GM12878 (cell line): ENCODE results near the gene STX16. TPM values are rescaled to one million over a fixed set of nuclear protein-coding genes. Genes with fewer than 3 reads are reported as not detected.

Experiments used
- ATAC-seq: fragments of 200-7000 bp; cut with Tn5 transposase; 3 replicates; pipeline ENCODE4 v1.9.1; 2020; ENCODE audit warnings: mild to moderate bottlenecking, moderate library complexity
- Bru-seq: library from RNA; stranded (reverse); fragments of 400-500 nt; gene quantifications from one replicate; lab custom pipeline; 2021; lab: Mats Ljungman, UMichigan
- BruChase-seq, 2 experiments: library from RNA; stranded (reverse); fragments of 400-500 nt; gene quantifications; one replicate each; lab custom pipeline; 2021; lab: Mats Ljungman, UMichigan
- BruUV-seq: library from RNA; stranded (reverse); fragments of 400-500 nt; replicated peaks from 2 replicates; lab custom pipeline; 2021; lab: Mats Ljungman, UMichigan
- CTCF ChIA-PET: fragments of 300-600 bp; sonication (Branson Sonifier 250); formaldehyde crosslinking; extraction: SDS; loops from one replicate; lab custom pipeline; 2021; ENCODE audit warnings: inconsistent platforms; lab: Yijun Ruan, JAX
- POLR2A ChIA-PET: fragments of 350-600 bp; formaldehyde crosslinking; extraction: SDS; loops from one replicate; lab custom pipeline; 2021; ENCODE audit warnings: inconsistent platforms; lab: Charles Lee
- RAD21 ChIA-PET: fragments of 300-600 bp; sonication (Branson Sonifier 250); formaldehyde crosslinking; loops from one replicate; lab custom pipeline; 2023; ENCODE audit warnings: antibody characterized with exemption; ENCODE audit not compliant: unreplicated experiment; lab: Charles Lee
- SMC1A ChIA-PET: fragments of 300-600 bp; sonication (Branson Sonifier 250); formaldehyde crosslinking; loops from one replicate; lab custom pipeline; 2023; ENCODE audit not compliant: unreplicated experiment, uncharacterized antibody; lab: Charles Lee
- DNase-seq: peaks from one replicate; pipeline ENCODE4 v3.0.0-alpha.2; 2011; ENCODE audit warnings: low read depth, low spot score
- FAIRE-seq: peaks from 3 replicates; lab custom pipeline; 2011; peaks lifted over from hg19 to GRCh38; lab: Jason Lieb, UNC
- H2AFZ ChIP-seq: 2 replicates; pipeline ENCODE4 v1.6.0; 2011; ENCODE audit warnings: low read depth, low read length, control low read depth; ENCODE audit not compliant: control insufficient read depth
- H3K27ac ChIP-seq: 2 replicates; pipeline ENCODE4 v1.5.1; 2011; ENCODE audit warnings: control low read depth; ENCODE audit not compliant: control insufficient read depth, insufficient read depth
- H3K27me3 ChIP-seq, 2 experiments: replicated peaks in 1 of 2; 2 replicates each; pipeline versions ENCODE4 v1.6.0 to v1.6.1; 2011; ENCODE audit warnings: low read length in 1 of 2; ENCODE audit not compliant: control insufficient read depth in 2 of 2, insufficient read depth in 2 of 2
- H3K36me3 ChIP-seq, 2 experiments: 2 replicates each; pipeline ENCODE4 v1.5.1; 2011; ENCODE audit warnings: low read length in 1 of 2; ENCODE audit not compliant: control insufficient read depth in 2 of 2, insufficient read depth in 2 of 2
- H3K4me1 ChIP-seq: 2 replicates; pipeline ENCODE4 v1.6.1; 2011; ENCODE audit warnings: mild to moderate bottlenecking, low read length, moderate library complexity, mixed read lengths; ENCODE audit not compliant: control insufficient read depth, insufficient read depth
- H3K4me2 ChIP-seq: 2 replicates; pipeline ENCODE4 v1.6.0; 2011; ENCODE audit warnings: control low read depth; ENCODE audit not compliant: control insufficient read depth, insufficient read depth
- H3K4me3 ChIP-seq: fragments of 200-600 bp; sonication (generic); 2 replicates; pipeline ENCODE4 v1.5.1; 2016
- H3K79me2 ChIP-seq: 2 replicates; pipeline ENCODE4 v1.6.0; 2011; ENCODE audit warnings: low read length; ENCODE audit not compliant: control insufficient read depth, insufficient read depth
- H3K9ac ChIP-seq: 2 replicates; pipeline ENCODE4 v1.8.0; 2011; ENCODE audit warnings: low read length, control low read depth, mixed read lengths; ENCODE audit not compliant: control insufficient read depth, insufficient read depth
- H3K9me3 ChIP-seq: replicated peaks from 3 replicates; pipeline ENCODE4 v1.5.1; 2011; ENCODE audit warnings: mild to moderate bottlenecking, low read length; ENCODE audit not compliant: control insufficient read depth, insufficient read depth
- H4K20me1 ChIP-seq: 2 replicates; pipeline ENCODE4 v1.6.0; 2011; ENCODE audit not compliant: control insufficient read depth, insufficient read depth
- CREB1 ChIP-seq: IDR thresholded peaks from 2 replicates; pipeline ENCODE4 v1.6.1; 2012; ENCODE audit warnings: low read depth, mild to moderate bottlenecking, inconsistent platforms
- IRF4 ChIP-seq: IDR thresholded peaks from 2 replicates; pipeline ENCODE4 v1.6.1; 2011; ENCODE audit warnings: low read depth, low read length
- KAT2A ChIP-seq: conservative IDR thresholded peaks from 2 replicates; pipeline ENCODE4 v1.6.1; 2011; ENCODE audit warnings: low read depth, low read length; ENCODE audit not compliant: control insufficient read depth
- KLF5 ChIP-seq: fragments of 450-650 bp; IDR thresholded peaks from 2 replicates; pipeline ENCODE4 v1.6.1; 2014; ENCODE audit warnings: mild to moderate bottlenecking; ENCODE audit not compliant: partially characterized antibody
- MLLT1 ChIP-seq: fragments of 450-650 bp; IDR thresholded peaks from 2 replicates; pipeline ENCODE4 v1.6.1; 2016; ENCODE audit warnings: mild to moderate bottlenecking
- MYC ChIP-seq: IDR thresholded peaks from 2 replicates; pipeline ENCODE4 v1.6.1; 2011; ENCODE audit warnings: mild to moderate bottlenecking, low read length, moderate library complexity, inconsistent platforms; ENCODE audit not compliant: insufficient read depth, insufficient replicate concordance, insufficient read length, severe bottlenecking
- PAX8 ChIP-seq: fragments of 450-650 bp; IDR thresholded peaks from 2 replicates; pipeline ENCODE4 v1.6.1; 2017; ENCODE audit warnings: mild to moderate bottlenecking, moderate library complexity
- RUNX3 ChIP-seq: IDR thresholded peaks from 2 replicates; pipeline ENCODE4 v1.6.1; 2012; ENCODE audit warnings: low read length, inconsistent platforms
- SP1 ChIP-seq: IDR thresholded peaks from one replicate; pipeline ENCODE4 v1.6.1; 2011; ENCODE audit warnings: low read depth, low read length
- ZNF687 ChIP-seq: fragments of 450-650 bp; IDR thresholded peaks from 2 replicates; pipeline ENCODE4 v1.6.1; 2017; ENCODE audit warnings: mild to moderate bottlenecking, moderate library complexity
- ZSCAN29 ChIP-seq: fragments of 450-650 bp; IDR thresholded peaks from 2 replicates; pipeline ENCODE4 v1.6.1; 2017; ENCODE audit warnings: mild to moderate bottlenecking, moderate library complexity
- WGBS: methylation state at CpG from one replicate; pipeline ENCODE4 v1.1.6; 2016; ENCODE audit warnings: low lambda C conversion rate; ENCODE audit not compliant: insufficient replicate concordance, insufficient coverage; ENCODE audit errors: missing lambda C conversion rate; 5-methylcytosine and 5-hydroxymethylcytosine counted together
- in situ Hi-C: fragments of 300-500 bp; cut with MboI; formaldehyde crosslinking; loops from 9 replicates; pipeline ENCODE4 v1.14.3; 2018; ENCODE audit warnings: mixed read lengths
- intact Hi-C: fragments of 100-400 bp; cut with micrococcal nuclease; formaldehyde crosslinking; loops from one replicate; pipeline ENCODE4 v1.14.2; 2022; ENCODE audit not compliant: unreplicated experiment
- long read RNA-seq, 2 experiments: library from polyadenylated mRNA; unstranded; transcript quantifications; one replicate each; pipeline ENCODE4 v2.0.0, GENCODE V29; 2019 to 2020
- polyA minus RNA-seq, 3 experiments: library from RNA; depleted of rRNA, polyadenylated mRNA; stranded (reverse); fragments of >200 nt; gene quantifications; 2 replicates each; pipeline ENCODE4 v1.2.3, GENCODE V29; 2011
- polyA plus RNA-seq, 11 experiments: library from polyadenylated mRNA; depleted of rRNA in 4 of 11; unstranded in 6 of 11; stranded (reverse) in 5 of 11; fragments of >200 nt; fragmentation: Nextera tagmentation in 4 of 11; fragmentation: Illumina TruSeq in 1 of 11; extraction: Ambion mirVana in 4 of 11; extraction: Trizol in 1 of 11; gene quantifications; 1 replicate in 1 of 11; 2 replicates in 10 of 11; pipeline versions ENCODE4 v1.2.1 to v1.2.3, GENCODE V29; 2011 to 2016; ENCODE audit warnings: inconsistent platforms in 2 of 11, missing spikeins in 2 of 11, low read depth in 1 of 11
- total RNA-seq, 4 experiments: library from RNA; depleted of rRNA in 3 of 4; stranded (reverse); fragments of >200 nt in 3 of 4; fragmentation: Illumina TruSeq in 1 of 4; extraction: Trizol in 1 of 4; gene quantifications; 2 replicates each; pipeline versions ENCODE4 v1.2.1 to v1.2.3, GENCODE V29; 2013 to 2021

The STX16 gene
- total RNA-seq (2013; cell fraction: nucleolus; rRNA removed) = 111 and 113 TPM in 2 replicates
- total RNA-seq (2014; rRNA removed) (18.7 and 22.8 TPM in 2 replicates), total RNA-seq (2014; rRNA removed; fragmentation: Illumina TruSeq; extraction: Trizol) (21.7 and 22.4 TPM in 2 replicates), total RNA-seq (2021) (44.9 and 49.4 TPM in 2 replicates), polyA plus RNA-seq (2011; rRNA removed) (66.6 and 83.2 TPM in 2 replicates), polyA plus RNA-seq (2014; fragmentation: Illumina TruSeq; extraction: Trizol) (54.4 and 66.8 TPM in 2 replicates), polyA plus RNA-seq (2014; fragmentation: Nextera tagmentation; extraction: Ambion mirVana) (10 to 100 TPM in 1 of 2 experiments, 1 to 10 TPM in 1; 6.3 to 11.1 TPM), polyA plus RNA-seq (2014; rRNA removed) (64.3 and 68.4 TPM in 2 replicates), polyA plus RNA-seq (2016; fragmentation: Nextera tagmentation; extraction: Ambion mirVana) (10 to 100 TPM; 34.9 to 36.7 TPM), polyA minus RNA-seq (2011; rRNA and poly(A)+ RNA removed) (24.7 and 43.2 TPM in 2 replicates), Bru-seq, nascent RNA (percentile 98 among the genes with signal in this experiment), BruChase-seq, experiment 1, labeled RNA remaining after a 6-hour chase (percentile 100 among the genes with signal in this experiment), BruChase-seq, experiment 2, labeled RNA remaining after a 2-hour chase (percentile 99 among the genes with signal in this experiment)
- 36.0 TPM for polyA plus RNA-seq (2011; ENCODE audit: low read depth)
- polyA plus RNA-seq (2011; cell fraction: cytosol; rRNA removed) = 46.1 and 49.4 TPM in 2 replicates
- 110 and 121 TPM in 2 replicates for polyA plus RNA-seq (2011; cell fraction: nucleus; rRNA removed)
- 51.8 and 60.4 TPM in 2 replicates for polyA plus RNA-seq (2012)
- 8.6 and 18.4 TPM in 2 replicates for polyA minus RNA-seq (2011; cell fraction: cytosol; rRNA and poly(A)+ RNA removed)
- polyA minus RNA-seq (2011; cell fraction: nucleus; rRNA and poly(A)+ RNA removed) = 21.6 and 32.1 TPM in 2 replicates
- long read RNA-seq, experiment 1, full-length matches to known transcripts = 2 of 4 reads
- long read RNA-seq, experiment 1, partial matches to known transcripts = 0 of 4 reads
- long read RNA-seq, experiment 1, other reads (novel, unspliced or antisense) = 2 of 4 reads
- long read RNA-seq, experiment 2, full-length matches to known transcripts = 1 of 8 reads
- long read RNA-seq, experiment 2, partial matches to known transcripts = 1 of 8 reads
- long read RNA-seq, experiment 2, other reads (novel, unspliced or antisense) = 6 of 8 reads

- H4K20me1 ChIP-seq = no peaks in the 10 kb centered on the region
- peaks cover 52% of the 10 kb centered on the region for H3K79me2 ChIP-seq
- peak within 1 kb of the TSS; percentile 93 for H3K27ac ChIP-seq
- in situ Hi-C loops (loop anchor here (10.0 to 25.0 kb wide), 3 partner anchors 256 to 1264 kb away; partner anchors contain the start of genes PRELID3B and RBM38), intact Hi-C loops (loop anchor here (2.0 to 10.0 kb wide), 6 partner anchors 41 to 384 kb away; partner anchors contain the start of genes ATP5F1E, GNAS, GNAS-AS1 and NELFCD)
- FAIRE-seq = no peak
- H3K9me3 ChIP-seq = no peaks in the 10 kb centered on the region
- H3K4me2 ChIP-seq = peak within 1 kb of the TSS; percentile 93
- peak; percentile 82 for ATAC-seq
- POLR2A ChIA-PET = interaction anchor here (0.5 to 2.0 kb wide), 6 partner anchors 14 to 338 kb away, joined by 3 to 9 read pairs (median 4); partner anchors contain the start of gene VAPB
- CTCF ChIA-PET = interaction anchor here (0.6 to 2.0 kb wide), 21 partner anchors 8 to 811 kb away, joined by 3 to 12 read pairs (median 3); partner anchors contain the start of gene VAPB
- peak within 1 kb of the TSS; percentile 92 for H3K4me3 ChIP-seq
- TSS peak; percentile 84 for BruUV-seq
- no peaks in the 10 kb centered on the region for H3K27me3 ChIP-seq
- peak within 1 kb of the TSS; percentile 95 for H3K9ac ChIP-seq
- H2AFZ ChIP-seq = peak within 1 kb of the TSS; percentile 93
- H3K4me1 ChIP-seq = peaks cover 3% of the 10 kb centered on the region
- no peaks in the 10 kb centered on the region for H3K36me3 ChIP-seq
- WGBS = under 1% methylated on average over 44 of the region's 49 CpGs
- DNase-seq = peak; percentile 80
- RAD21 ChIA-PET = interaction anchor here (0.6 to 2.5 kb wide), 18 partner anchors 9 to 438 kb away, joined by 3 to 10 read pairs (median 3); partner anchors contain the start of genes ATP5F1E and VAPB
- SMC1A ChIA-PET = interaction anchor here (0.7 to 2.4 kb wide), 8 partner anchors 9 to 344 kb away, joined by 3 to 13 read pairs (median 4); no protein-coding TSS in a partner anchor
- peak; percentile 69 for TF ChIP-seq MLLT1
- TF ChIP-seq MYC = peak; percentile 50
- TF ChIP-seq KAT2A = no peak
- peak; percentile 90 for TF ChIP-seq ZSCAN29
- TF ChIP-seq CREB1 = peak; percentile 81
- no peak for TF ChIP-seq KLF5
- TF ChIP-seq ZNF687 = peak; percentile 75
- peak; percentile 90 for TF ChIP-seq SP1
- no peak for TF ChIP-seq PAX8
- peak; percentile 89; the same call in 1 of the 2 replicates for TF ChIP-seq IRF4
- TF ChIP-seq RUNX3 = peak; percentile 82
Observed at GRCh38 chr20:58650776-58651558, at the start of gene STX16. Gene STX16 (plus strand): TSS chr20:58651283. CDS start chr20:58652007, 724 bp downstream.
